Measurements from ENCODE around the gene GPN1.

Gene GPN1

GRCh38 chr2:27651056-27651455 lies 22.2 kb downstream of the GPN1 start:
- no peaks in the 10 kb centered on the region for H3K9me3 ChIP-seq (ENCODE audit: severe bottlenecking)
- H3K36me3 ChIP-seq (ENCODE audit: low read depth): peaks cover 98% of the 10 kb centered on the region
- H3K27me3 ChIP-seq (ENCODE audit: insufficient read depth, poor library complexity, severe bottlenecking): no peaks in the 10 kb centered on the region
- H3K27ac ChIP-seq (ENCODE audit: poor library complexity, severe bottlenecking): no peak overlapping the region
- no peak overlapping the region for H3K4me3 ChIP-seq (ENCODE audit: severe bottlenecking)
- H3K4me1 ChIP-seq (ENCODE audit: insufficient read depth, poor library complexity, severe bottlenecking): peaks cover 9% of the 10 kb centered on the region
- TF ChIP-seq CTCF (IDR thresholded peaks at IDR 0.05; ENCODE audit: poor library complexity, severe bottlenecking): no peak
- ATAC-seq (ENCODE audit: low read depth) (no peak), DNase-seq (ENCODE audit: low spot score) (no peak)

- H3K36me3 ChIP-seq (ENCODE audit: low read depth): peaks cover 99% of the 10 kb centered on the region
These were observed 23.5 kb downstream of the GPN1 start for GRCh38 chr2:27652341-27652740.

GRCh38 chr2:27652790-27653189 lies 23.9 kb downstream of the GPN1 start:
- H3K27me3 ChIP-seq (ENCODE audit: insufficient read depth, poor library complexity, severe bottlenecking): no peaks in the 10 kb centered on the region
- H3K27ac ChIP-seq (ENCODE audit: poor library complexity, severe bottlenecking): peak overlapping the region; percentile 40
- peak; percentile 77 for ATAC-seq (ENCODE audit: low read depth)
- no peaks in the 10 kb centered on the region for H3K9me3 ChIP-seq (ENCODE audit: severe bottlenecking)
- peaks cover 99% of the 10 kb centered on the region for H3K36me3 ChIP-seq (ENCODE audit: low read depth)
- H3K4me1 ChIP-seq (ENCODE audit: insufficient read depth, poor library complexity, severe bottlenecking): peaks cover 9% of the 10 kb centered on the region
- no peak for DNase-seq (ENCODE audit: low spot score)
- no peak overlapping the region for H3K4me3 ChIP-seq (ENCODE audit: severe bottlenecking)
- no peak for TF ChIP-seq CTCF (IDR thresholded peaks at IDR 0.05; ENCODE audit: poor library complexity, severe bottlenecking)

More at GRCh38 chr2:27652341-27652740, 23.5 kb downstream of the GPN1 start:
- Histone ChIP-seq H3K9me3 (ENCODE audit: severe bottlenecking) (no peaks in the 10 kb centered on the region), H3K4me1 (ENCODE audit: insufficient read depth, poor library complexity, severe bottlenecking) (peaks cover 9% of the 10 kb centered on the region), H3K27ac (ENCODE audit: poor library complexity, severe bottlenecking) (peak overlapping the region; percentile 40), H3K4me3 (ENCODE audit: severe bottlenecking) (no peak overlapping the region), H3K27me3 (ENCODE audit: insufficient read depth, poor library complexity, severe bottlenecking) (no peaks in the 10 kb centered on the region)
- no peak for DNase-seq (ENCODE audit: low spot score)
- TF ChIP-seq CTCF (IDR thresholded peaks at IDR 0.05; ENCODE audit: poor library complexity, severe bottlenecking): no peak
- ATAC-seq (ENCODE audit: low read depth): peak; percentile 18; the same call in 1 of the 3 replicates

- no peaks in the 10 kb centered on the region for H3K27me3 ChIP-seq (ENCODE audit: insufficient read depth, poor library complexity, severe bottlenecking)
- H3K4me3 ChIP-seq (ENCODE audit: severe bottlenecking): no peak overlapping the region
- no peaks in the 10 kb centered on the region for H3K9me3 ChIP-seq (ENCODE audit: severe bottlenecking)
- no peak for TF ChIP-seq CTCF (IDR thresholded peaks at IDR 0.05; ENCODE audit: poor library complexity, severe bottlenecking)
- H3K36me3 ChIP-seq (ENCODE audit: low read depth): peaks cover 99% of the 10 kb centered on the region
- ATAC-seq (ENCODE audit: low read depth) (peak; percentile 59; the same call in 1 of the 3 replicates), DNase-seq (ENCODE audit: low spot score) (no peak)
- peaks cover 9% of the 10 kb centered on the region for H3K4me1 ChIP-seq (ENCODE audit: insufficient read depth, poor library complexity, severe bottlenecking)
- peak overlapping the region; percentile 40 for H3K27ac ChIP-seq (ENCODE audit: poor library complexity, severe bottlenecking)
These were observed 24.5 kb downstream of the GPN1 start for GRCh38 chr2:27653397-27653796.

GRCh38 chr2:27655155-27655951 lies 26.5 kb downstream of the GPN1 start:
- no peak for DNase-seq (ENCODE audit: low spot score)
- no peak for TF ChIP-seq CTCF (IDR thresholded peaks at IDR 0.05; ENCODE audit: poor library complexity, severe bottlenecking)
- Histone ChIP-seq H3K27ac (ENCODE audit: poor library complexity, severe bottlenecking) (no peak overlapping the region), H3K36me3 (ENCODE audit: low read depth) (peaks cover 100% of the 10 kb centered on the region), H3K4me1 (ENCODE audit: insufficient read depth, poor library complexity, severe bottlenecking) (peaks cover 9% of the 10 kb centered on the region), H3K27me3 (ENCODE audit: insufficient read depth, poor library complexity, severe bottlenecking) (no peaks in the 10 kb centered on the region), H3K9me3 (ENCODE audit: severe bottlenecking) (no peaks in the 10 kb centered on the region), H3K4me3 (ENCODE audit: severe bottlenecking) (no peak overlapping the region)
- ATAC-seq (ENCODE audit: low read depth): no peak
